ENCODE measurements around the gene CDH4. TPM values are rescaled to one million over a fixed set of nuclear protein-coding genes. Genes with fewer than 3 reads are reported as not detected.

Gene CDH4
- total and polyA plus RNA-seq, 2 of the 13 experiments (the other 11 are each of a cell fraction or from before 2014, with no cell fraction given), result not detected

DNA sequence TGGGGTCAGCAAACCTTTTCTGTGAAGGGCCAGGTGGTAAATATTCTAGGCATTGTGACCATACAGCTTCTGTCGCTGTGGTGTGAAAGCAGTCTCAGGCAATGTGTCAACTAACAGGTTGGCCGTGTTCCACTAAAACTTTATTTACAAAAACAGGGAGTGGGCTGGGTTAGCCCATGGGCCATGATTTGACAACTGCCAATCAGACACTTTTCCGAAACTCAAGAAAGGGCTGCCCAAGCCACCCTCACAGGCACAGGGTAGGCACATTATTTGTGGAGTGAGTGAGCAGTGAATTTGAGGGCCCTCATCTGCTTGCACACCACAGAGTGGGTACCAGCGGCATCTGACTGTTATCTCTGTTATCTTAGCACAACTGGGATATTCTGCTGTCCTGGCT, 523.4 kb downstream of the CDH4 start (continued):
- TF ChIP-seq ZBTB40 (IDR thresholded peaks at IDR 0.05) (no peak), ZBTB40 (CRISPR knock-in tag; IDR thresholded peaks at IDR 0.05) (peak; percentile 82; the same call in 1 of the 2 replicates)

- WGBS (ENCODE audit: low lambda C conversion rate), result 13% methylated on average over 18 of the region's 18 CpGs
- no peaks in the 10 kb centered on the region; the same call in 1 of the 2 replicates for H3K9me3 ChIP-seq (ENCODE audit: low read length)
- ChIA-PET POLR2A (no interaction called here), CTCF (ENCODE audit: low intra/inter-chr PET ratio, low total read pairs) (no interaction called here)
- H3K27ac ChIP-seq (ENCODE audit: extremely low read length, insufficient read depth, low read length), result no peak overlapping the region
- intact Hi-C loops (cut with micrococcal nuclease; ENCODE audit: unreplicated experiment), result no loop called here
- ATAC-seq, result no peak
- in situ Hi-C loops (cut with HindIII; ENCODE audit: extremely low pct_ligation_motif_present, low pct_unique_long_range_greater_than_20kb), result no loop called here
- H3K27me3 ChIP-seq (ENCODE audit: control insufficient read depth in 1 of 2, insufficient read depth in 2 of 2, low read length in 2 of 2), result peaks cover 6 to 46% of the 10 kb centered on the region in 2 experiments; a peak in 4 of 5 replicates
- no peak overlapping the region for H3K9ac ChIP-seq (ENCODE audit: insufficient read depth, low read depth, low read length)
- no peak overlapping the region for H3K4me2 ChIP-seq (ENCODE audit: low read depth, low read length)
- H3K79me2 ChIP-seq (ENCODE audit: insufficient read depth, low read length), result no peaks in the 10 kb centered on the region
- no peaks in the 10 kb centered on the region for H4K20me1 ChIP-seq (ENCODE audit: insufficient read depth, low read length)
- H3K36me3 ChIP-seq (replicated peaks in 1 of 2; ENCODE audit: control insufficient read depth in 1 of 2, insufficient read depth in 2 of 2, low read length in 2 of 2), result no peaks in the 10 kb centered on the region
- no peak for DNase-seq (ENCODE audit: low spot score)
- no TSS peak for BruUV-seq (replicated peaks)
- no peak for FAIRE-seq
- no peak overlapping the region for H2AFZ ChIP-seq (ENCODE audit: low read length)
- H3K4me1 ChIP-seq (ENCODE audit: insufficient read depth, low read length), result peaks cover 14% of the 10 kb centered on the region
- H3K4me3 ChIP-seq (replicated peaks in 1 of 3; ENCODE audit: insufficient read depth in 1 of 3, low read depth in 2 of 3, low read length in 3 of 3), result no peak overlapping the region
- TF ChIP-seq YY1 (IDR thresholded peaks at IDR 0.05; ENCODE audit: insufficient read depth, insufficient replicate concordance, low read depth, low read length) (no peak), SIX4 (CRISPR knock-in tag; IDR thresholded peaks at IDR 0.05) (no peak), SNRNP70 (IDR thresholded peaks at IDR 0.05; ENCODE audit: low read depth, low read length) (no peak), SAP130 (CRISPR knock-in tag; IDR thresholded peaks at IDR 0.05; ENCODE audit: low read depth) (no peak), MBD4 (IDR thresholded peaks at IDR 0.05; ENCODE audit: borderline replicate concordance, low read length) (no peak), NCOA1 (CRISPR knock-in tag; IDR thresholded peaks at IDR 0.05) (no peak), KLF13 (CRISPR knock-in tag; IDR thresholded peaks at IDR 0.05) (no peak), CHD2 (IDR thresholded peaks at IDR 0.05; ENCODE audit: low read depth, low read length) (no peak)
- TF ChIP-seq, protein P1, sequence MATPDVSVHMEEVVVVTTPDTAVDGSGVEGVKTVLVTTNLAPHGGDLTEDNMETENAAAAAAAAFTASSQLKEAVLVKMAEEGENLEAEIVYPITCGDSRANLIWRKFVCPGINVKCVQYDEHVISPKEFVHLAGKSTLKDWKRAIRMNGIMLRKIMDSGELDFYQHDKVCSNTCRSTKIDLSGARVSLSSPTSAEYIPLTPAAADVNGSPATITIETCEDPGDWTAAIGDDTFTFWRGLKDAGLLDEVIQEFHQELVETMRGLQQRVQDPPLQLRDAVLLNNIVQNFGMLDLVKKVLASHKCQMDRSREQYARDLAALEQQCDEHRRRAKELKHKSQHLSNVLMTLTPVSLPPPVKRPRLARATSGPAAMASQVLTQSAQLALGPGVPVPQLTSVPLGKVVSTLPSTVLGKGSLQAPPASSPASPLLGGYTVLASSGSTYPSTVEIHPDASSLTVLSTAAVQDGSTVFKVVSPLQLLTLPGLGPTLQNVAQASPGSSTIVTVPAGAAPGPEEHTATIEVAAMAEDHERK (CRISPR knock-in tag; IDR thresholded peaks at IDR 0.05; ENCODE audit: low read depth), result no peak
- TF ChIP-seq, protein P2, sequence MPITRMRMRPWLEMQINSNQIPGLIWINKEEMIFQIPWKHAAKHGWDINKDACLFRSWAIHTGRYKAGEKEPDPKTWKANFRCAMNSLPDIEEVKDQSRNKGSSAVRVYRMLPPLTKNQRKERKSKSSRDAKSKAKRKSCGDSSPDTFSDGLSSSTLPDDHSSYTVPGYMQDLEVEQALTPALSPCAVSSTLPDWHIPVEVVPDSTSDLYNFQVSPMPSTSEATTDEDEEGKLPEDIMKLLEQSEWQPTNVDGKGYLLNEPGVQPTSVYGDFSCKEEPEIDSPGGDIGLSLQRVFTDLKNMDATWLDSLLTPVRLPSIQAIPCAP (CRISPR knock-in tag; IDR thresholded peaks at IDR 0.05; ENCODE audit: low read depth), result no peak
Observed at GRCh38 chr20:61776491-61777075, 524.5 kb downstream of the CDH4 start.

All from HepG2 (cell line).